HG02970 (cell line): Measurements from ENCODE around the gene ZNF157.

Experiments used
- ATAC-seq: cut with Tn5 transposase; IDR thresholded peaks from one replicate; pipeline ENCODE4 v1.9.1; 2021; ENCODE audit warnings: mild to moderate bottlenecking, moderate library complexity, moderate number of reproducible peaks; ENCODE audit not compliant: unreplicated experiment, low FRiP score

ZNF157 gene

DNA sequence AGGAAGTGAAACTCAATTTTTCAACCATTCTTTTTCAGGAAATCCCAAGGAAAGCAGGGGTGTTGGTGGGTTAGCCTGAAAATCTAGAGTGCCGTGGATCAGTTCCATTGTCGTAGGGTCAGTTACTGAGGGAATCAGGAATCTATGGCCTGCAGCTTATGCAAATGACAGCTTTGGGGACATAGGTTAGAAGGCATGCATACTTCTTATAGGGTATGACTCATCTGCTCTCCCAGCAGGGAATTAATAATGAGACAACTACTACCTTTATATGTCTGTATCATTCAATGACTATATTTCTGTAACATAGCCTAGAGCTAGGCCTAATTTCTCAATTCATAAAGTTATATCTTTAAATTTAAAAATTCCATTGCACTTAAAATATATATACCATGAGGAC lies 76.1 kb downstream of the ZNF157 start:
- no peak for ATAC-seq

GRCh38 chrX:47446971-47447370 lies 76.6 kb downstream of the ZNF157 start:
- no peak for ATAC-seq

DNA sequence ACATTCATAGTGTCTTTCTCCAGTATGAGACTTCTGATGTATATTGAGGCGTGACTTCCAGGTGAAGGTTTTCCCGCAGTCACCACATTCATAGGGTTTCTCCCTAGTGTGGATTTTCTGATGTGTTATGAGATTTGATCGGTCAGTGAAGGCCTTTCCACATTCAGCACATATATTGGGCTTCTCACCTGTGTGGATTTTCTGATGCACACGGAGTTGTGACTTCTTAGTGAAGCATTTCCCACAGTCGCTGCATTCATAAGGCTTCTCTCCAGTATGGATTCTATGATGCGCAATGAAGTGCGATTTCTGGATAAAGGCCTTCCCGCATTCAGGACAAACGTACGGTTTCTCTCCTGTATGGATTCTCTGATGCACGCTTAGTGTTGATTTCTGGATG lies 77.2 kb downstream of the ZNF157 start:
- no peak for ATAC-seq

DNA sequence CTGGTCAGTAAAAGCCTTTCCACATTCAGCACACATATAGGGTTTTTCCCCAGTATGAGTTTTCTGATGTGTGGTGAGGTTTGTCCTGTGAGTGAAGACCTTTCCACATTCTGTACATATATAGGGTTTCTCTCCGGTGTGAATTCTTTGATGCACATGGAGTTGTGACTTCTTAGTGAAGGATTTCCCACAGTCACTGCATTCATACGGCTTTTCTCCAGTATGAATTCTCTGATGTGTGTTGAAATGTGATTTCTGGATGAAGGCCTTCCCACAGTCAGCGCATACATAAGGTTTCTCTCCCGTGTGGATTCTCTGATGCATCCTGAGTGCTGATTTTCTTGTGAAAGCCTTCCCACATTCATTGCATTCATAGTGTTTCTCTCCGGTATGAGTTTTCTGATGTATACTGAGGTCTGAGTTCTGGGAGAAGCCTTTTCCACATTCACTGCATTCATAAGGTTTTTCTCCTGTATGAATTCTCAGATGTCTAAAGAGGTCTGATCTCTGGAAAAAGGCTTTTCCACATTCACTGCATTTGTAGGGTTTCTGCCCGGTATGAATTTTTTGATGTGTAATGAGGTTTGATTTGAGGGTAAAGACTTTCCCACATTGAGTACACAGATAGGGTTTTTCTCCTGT lies 77.9 kb downstream of the ZNF157 start:
- ATAC-seq: no peak

DNA sequence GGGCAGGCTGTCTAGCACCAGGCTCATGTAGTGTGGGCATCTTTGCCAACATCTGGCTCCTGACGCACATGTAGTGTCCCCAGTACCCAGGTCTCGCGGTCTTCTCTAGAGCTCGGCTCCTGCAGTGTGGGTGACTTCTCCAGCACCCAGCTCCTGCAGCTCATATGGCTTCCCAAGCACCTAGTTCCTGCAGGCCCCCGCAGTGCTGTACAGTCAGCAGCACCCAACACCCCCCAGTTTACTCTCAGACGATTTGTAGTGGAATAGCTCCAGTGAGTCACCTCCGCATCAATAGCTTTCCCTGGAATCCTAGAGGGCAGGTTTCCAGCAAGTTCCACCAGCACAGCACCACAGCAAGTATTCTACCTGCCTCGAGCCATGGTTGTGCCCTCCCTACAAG lies 81.7 kb downstream of the ZNF157 start:
- ATAC-seq: no peak

DNA sequence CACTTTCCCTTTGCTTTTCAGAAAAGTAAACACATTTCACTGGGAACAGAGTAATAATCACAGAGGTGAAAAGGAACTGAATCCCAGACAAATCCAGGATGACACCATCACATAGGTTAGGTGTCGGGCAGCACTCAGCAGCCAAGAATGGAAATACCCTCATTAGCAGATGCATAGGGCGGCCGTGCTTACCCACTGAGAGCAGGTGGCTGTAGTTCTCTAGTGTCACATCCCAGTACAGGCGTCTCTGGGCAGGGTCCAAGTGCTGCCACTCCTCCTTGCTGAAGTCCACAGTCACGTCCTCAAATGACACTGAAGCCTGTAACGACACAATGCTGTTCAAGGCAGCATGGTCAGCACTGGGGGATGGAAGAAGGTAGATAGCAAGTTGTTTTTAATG lies 85.7 kb downstream of the ZNF157 start:
- no peak for ATAC-seq

- no peak for ATAC-seq
Observed at GRCh38 chrX:47458528-47458927, 88.2 kb downstream of the ZNF157 start.

DNA sequence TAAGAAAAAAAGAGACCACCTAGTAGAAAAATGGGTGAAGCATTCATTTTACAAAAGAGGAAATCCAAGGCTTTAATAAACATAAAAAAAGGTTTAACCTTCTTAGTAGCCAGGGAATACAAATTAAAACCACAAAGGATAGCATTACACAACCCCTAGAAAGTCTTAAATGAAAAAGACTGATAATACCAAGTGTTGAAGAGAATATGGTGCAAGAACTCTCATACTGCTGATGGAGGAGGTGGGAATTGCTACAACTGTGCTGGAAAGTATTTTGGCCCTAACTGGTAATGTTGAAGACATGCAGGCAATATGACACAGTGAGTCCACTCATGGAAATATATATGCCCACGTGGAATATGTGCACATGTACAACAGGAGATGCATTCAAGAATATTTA lies 90.2 kb downstream of the ZNF157 start:
- ATAC-seq: no peak
